Psoas muscle (tissue), 8 donors: ENCODE results near the gene LCP1. TPM values are rescaled to one million over a fixed set of nuclear protein-coding genes. Genes with fewer than 3 reads are reported as not detected.

Experiments
- ATAC-seq, 4 donors: fragments of 200-7000 bp; cut with Tn5 transposase; one replicate each; pipeline ENCODE4 v1.9.1; 2020; ENCODE audit warnings: moderate library complexity in 3 of 4, mild to moderate bottlenecking in 2 of 4
- DNase-seq, 2 donors: peaks; one replicate each; pipeline ENCODE4 v3.0.0-alpha.2; 2020
- H3K27ac ChIP-seq: fragments of 200-600 bp; one replicate; pipeline ENCODE4 v1.8.0; 2022
- H3K27me3 ChIP-seq, 3 donors: fragments of 200-600 bp in 1 of 3; one replicate each; pipeline versions ENCODE4 v1.6.1 to v1.8.0; 2013 to 2022; ENCODE audit warnings: low read length in 2 of 3, mild to moderate bottlenecking in 2 of 3, moderate library complexity in 1 of 3; ENCODE audit not compliant: insufficient read depth in 3 of 3
- H3K36me3 ChIP-seq, 2 donors: fragments of 200-600 bp in 1 of 2; one replicate each; pipeline versions ENCODE4 v1.6.1 to v1.8.0; 2013 to 2022; ENCODE audit warnings: low read depth in 1 of 2, mild to moderate bottlenecking in 1 of 2, moderate library complexity in 1 of 2; ENCODE audit not compliant: insufficient read depth in 1 of 2
- H3K4me1 ChIP-seq: fragments of 200-600 bp; one replicate; pipeline ENCODE4 v1.8.0; 2022
- H3K4me3 ChIP-seq: fragments of 200-600 bp; one replicate; pipeline ENCODE4 v1.8.0; 2022; ENCODE audit warnings: mild to moderate bottlenecking
- H3K9me3 ChIP-seq: fragments of 200-600 bp; one replicate; pipeline ENCODE4 v1.8.0; 2022
- WGBS, 3 donors: extraction: QIAGEN DNeasy Blood & Tissue Kit; methylation state at CpG; one replicate each; pipeline versions ENCODE4 v1.1.6 to v1.1.7; 2013; 5-methylcytosine and 5-hydroxymethylcytosine counted together
- intact Hi-C, 2 donors: fragments of 100-400 bp; cut with DNase I; formaldehyde crosslinking; loops; one replicate each; pipeline versions ENCODE4 v1.11.0 to v1.14.2; 2022
- polyA plus RNA-seq, 3 donors: library from polyadenylated mRNA; stranded (reverse); fragments of 200-250 nt; gene quantifications; one replicate each; pipeline ENCODE4 v1.2.3, GENCODE V29; 2013
- total RNA-seq, 4 donors: library from RNA; stranded (reverse); fragmentation: NEBNext Ultra II Directional in 2 of 4; extraction: Animal tissue kit (Norgen Biotek cat#: 25700) in 2 of 4; gene quantifications; one replicate each; pipeline versions ENCODE4 v1.2.1 to v1.2.4, GENCODE V29; 2021 to 2023
- TF ChIP-seq, protein P1 (sequence below): fragments of 200-600 bp; IDR thresholded peaks from one replicate; pipeline ENCODE4 v1.8.0; 2022; ENCODE audit warnings: antibody characterized with exemption
- donor health status: healthy with polysubstance abuse.
- donor health status: DM: no; HTN: no; CAD: no; lungs with moderate emphysema.
- donor health status: Bipolar disorder and iron deficiency.
- donor health status: healthy.
- donor health status: DM: yes; HTN: yes; CAD: no.
- donor health status: DM: no; HTN: no; CAD: no.
- donor health status: DM: no; HTN: no; CAD: no.
- donor health status: DM: yes; HTN: yes; CAD: no.

LCP1 gene
- total and polyA plus RNA-seq, 7 donors = 2.0 to 14.8 (median 8.0) TPM

DNA sequence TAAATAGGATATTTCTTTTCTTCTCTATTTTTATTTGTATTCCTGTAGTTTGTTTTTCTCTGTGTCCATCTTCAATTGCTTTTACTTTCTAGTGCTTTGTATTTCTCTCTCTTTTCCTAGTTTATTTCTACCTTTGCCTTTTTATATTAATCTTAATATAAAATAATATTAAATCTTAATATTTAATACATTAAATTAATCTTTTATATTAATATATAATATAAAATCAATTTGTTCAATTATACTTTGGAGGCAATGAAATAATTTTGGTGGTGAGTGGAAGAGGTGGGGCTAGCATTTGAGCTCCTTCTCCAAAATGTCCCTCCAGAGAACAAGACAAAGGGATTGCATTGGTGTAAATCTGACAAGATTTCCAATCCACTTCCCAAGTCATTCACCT lies 70.8 kb downstream of the LCP1 start:
- Histone ChIP-seq H3K27me3 (peaks cover 0 to 7% (median 0%) of the 10 kb centered on the region in 3 donors), H3K27ac (no peak overlapping the region), H3K4me1 (no peaks in the 10 kb centered on the region), H3K36me3 (no peaks in the 10 kb centered on the region), H3K9me3 (no peaks in the 10 kb centered on the region), H3K4me3 (no peak overlapping the region)
- TF ChIP-seq, protein P1, sequence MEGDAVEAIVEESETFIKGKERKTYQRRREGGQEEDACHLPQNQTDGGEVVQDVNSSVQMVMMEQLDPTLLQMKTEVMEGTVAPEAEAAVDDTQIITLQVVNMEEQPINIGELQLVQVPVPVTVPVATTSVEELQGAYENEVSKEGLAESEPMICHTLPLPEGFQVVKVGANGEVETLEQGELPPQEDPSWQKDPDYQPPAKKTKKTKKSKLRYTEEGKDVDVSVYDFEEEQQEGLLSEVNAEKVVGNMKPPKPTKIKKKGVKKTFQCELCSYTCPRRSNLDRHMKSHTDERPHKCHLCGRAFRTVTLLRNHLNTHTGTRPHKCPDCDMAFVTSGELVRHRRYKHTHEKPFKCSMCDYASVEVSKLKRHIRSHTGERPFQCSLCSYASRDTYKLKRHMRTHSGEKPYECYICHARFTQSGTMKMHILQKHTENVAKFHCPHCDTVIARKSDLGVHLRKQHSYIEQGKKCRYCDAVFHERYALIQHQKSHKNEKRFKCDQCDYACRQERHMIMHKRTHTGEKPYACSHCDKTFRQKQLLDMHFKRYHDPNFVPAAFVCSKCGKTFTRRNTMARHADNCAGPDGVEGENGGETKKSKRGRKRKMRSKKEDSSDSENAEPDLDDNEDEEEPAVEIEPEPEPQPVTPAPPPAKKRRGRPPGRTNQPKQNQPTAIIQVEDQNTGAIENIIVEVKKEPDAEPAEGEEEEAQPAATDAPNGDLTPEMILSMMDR = no peak
- DNase-seq (no peak), ATAC-seq (no peak)
- intact Hi-C loops = no loop called here

DNA sequence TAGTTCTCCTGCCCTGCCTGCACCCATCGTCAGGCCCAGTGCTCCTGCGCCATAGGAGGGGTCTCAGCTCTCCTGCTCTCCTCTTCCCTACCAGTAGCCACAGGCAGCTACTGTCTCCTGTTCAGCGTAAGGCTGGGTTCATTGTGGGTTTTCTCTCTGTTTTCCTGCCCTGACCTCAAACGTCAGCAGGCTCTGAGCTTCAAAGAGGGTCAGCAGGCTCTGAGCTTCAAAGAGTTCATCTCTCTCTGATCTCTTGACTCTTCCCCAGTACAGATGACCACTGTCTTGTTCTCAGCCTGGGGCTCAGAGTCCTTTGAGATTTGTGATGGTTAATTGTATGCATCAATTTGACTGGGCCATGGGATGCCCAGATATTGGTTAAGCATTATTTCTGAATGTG lies 72.5 kb downstream of the LCP1 start:
- Histone ChIP-seq H3K36me3 (no peaks in the 10 kb centered on the region), H3K4me1 (no peaks in the 10 kb centered on the region), H3K27me3 (peaks cover 0 to 6% (median 0%) of the 10 kb centered on the region in 3 donors), H3K27ac (no peak overlapping the region), H3K9me3 (no peaks in the 10 kb centered on the region), H3K4me3 (no peak overlapping the region)
- TF ChIP-seq, protein P1 = no peak
- no peak for DNase-seq
- 45 to 64% (median 53%) methylated on average over 4 of the region's 4 CpGs for WGBS, 3 donors
- intact Hi-C loops = no loop called here
- no peak for ATAC-seq

GRCh38 chr13:46106839-46107371 lies 75.1 kb downstream of the LCP1 start:
- TF ChIP-seq, protein P1 = no peak
- ATAC-seq (no peak), DNase-seq (no peak)
- Histone ChIP-seq H3K9me3 (no peaks in the 10 kb centered on the region), H3K36me3 (no peaks in the 10 kb centered on the region), H3K4me1 (no peaks in the 10 kb centered on the region), H3K27ac (no peak overlapping the region), H3K4me3 (no peak overlapping the region), H3K27me3 (peaks cover 0 to 3% (median 0%) of the 10 kb centered on the region in 3 donors)
- 56 to 73% (median 71%) methylated on average over 4 of the region's 4 CpGs for WGBS, 3 donors
- intact Hi-C loops = no loop called here

DNA sequence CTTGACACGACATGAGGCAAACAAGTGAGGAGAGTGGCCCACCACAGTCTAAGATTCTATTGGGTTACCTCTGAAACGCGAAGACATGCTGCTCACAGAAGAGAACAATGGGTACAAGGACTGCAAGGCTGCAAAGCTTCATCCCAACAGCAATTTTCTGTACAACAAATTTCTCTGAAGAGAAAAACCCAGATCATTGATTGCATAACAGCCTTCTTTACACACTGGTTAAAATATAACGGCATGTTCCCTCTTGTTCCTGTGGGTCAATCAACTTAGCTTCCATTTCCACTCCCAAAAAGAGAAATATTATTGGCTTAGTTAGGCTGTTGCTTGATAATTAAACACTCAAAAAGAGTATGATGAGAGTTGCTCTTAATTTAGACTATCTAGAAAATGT lies 77.1 kb downstream of the LCP1 start, which contains the start of gene CPB2:
Gene CPB2, minus strand, starts transcription at position 166 of the 400 bp plus-strand sequence. Its CDS starts 24 bp downstream, at position 142.
- Histone ChIP-seq H3K27me3 (no peaks in the 10 kb centered on the region), H3K36me3 (no peaks in the 10 kb centered on the region), H3K27ac (no peak within 1 kb of the TSS), H3K4me1 (peaks cover 8% of the 10 kb centered on the region), H3K9me3 (no peaks in the 10 kb centered on the region), H3K4me3 (no peak within 1 kb of the TSS)
- WGBS, 3 donors = 91 to 94% (median 92%) methylated on average over 4 of the region's 4 CpGs
- intact Hi-C loops = no loop called here
- TF ChIP-seq, protein P1 = no peak
- ATAC-seq = no peak
- DNase-seq = no peak

DNA sequence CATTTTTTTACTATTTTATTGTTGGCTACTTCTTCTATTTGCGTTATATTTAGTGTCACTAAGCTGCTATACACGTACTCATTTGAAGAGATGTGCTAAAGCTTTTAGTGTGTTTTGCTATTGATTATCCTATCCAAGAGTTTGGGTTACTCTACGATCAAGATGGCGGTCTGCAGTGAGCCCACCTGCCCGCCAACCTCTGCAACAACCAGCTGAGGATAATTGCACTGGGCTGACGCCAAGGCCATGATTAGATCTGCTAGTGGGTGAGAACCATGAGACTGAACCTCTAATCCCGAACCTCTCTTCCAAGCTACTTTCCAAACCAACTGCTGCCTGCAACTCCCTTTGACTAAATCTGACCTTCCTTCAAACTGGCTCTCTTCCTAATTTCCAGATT lies 78.9 kb downstream of the LCP1 start:
- TF ChIP-seq, protein P1 = no peak
- Histone ChIP-seq H3K4me3 (no peak overlapping the region), H3K27me3 (no peaks in the 10 kb centered on the region), H3K4me1 (peaks cover 9% of the 10 kb centered on the region), H3K9me3 (no peaks in the 10 kb centered on the region), H3K36me3 (no peaks in the 10 kb centered on the region), H3K27ac (no peak overlapping the region)
- WGBS, 3 donors = 82 to 87% (median 83%) methylated on average over 7 of the region's 7 CpGs
- intact Hi-C loops = no loop called here
- DNase-seq = no peak
- ATAC-seq = no peak
